Measurements from ENCODE around the gene ADAMTSL1.

ADAMTSL1 gene

DNA sequence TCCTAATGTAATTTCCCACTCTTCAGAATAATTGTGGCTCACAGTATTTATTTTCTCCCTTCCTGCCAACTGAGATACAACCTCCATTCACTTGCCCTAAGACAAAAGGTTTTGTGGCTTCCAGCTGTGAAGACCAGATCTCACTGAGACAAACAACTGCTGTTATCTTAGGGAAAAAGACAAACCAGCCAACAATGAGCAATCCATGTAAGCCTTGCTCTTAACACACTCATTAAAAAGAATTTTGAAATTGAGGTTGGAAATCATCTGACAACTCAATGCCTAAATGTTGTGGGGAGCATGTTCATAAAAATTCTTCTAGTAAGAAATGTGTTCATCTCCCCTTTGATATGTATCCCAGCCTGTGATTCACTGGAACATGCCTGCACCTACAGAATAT, 132.9 kb downstream of the ADAMTSL1 start:
- Histone ChIP-seq H3K36me3 (ENCODE audit: insufficient read depth, low read length) (no peaks in the 10 kb centered on the region), H3K79me2 (ENCODE audit: insufficient read depth, low read length) (no peaks in the 10 kb centered on the region), H3K9ac (ENCODE audit: low read depth, low read length, poor library complexity, severe bottlenecking) (no peak overlapping the region), H3K9me3 (ENCODE audit: insufficient read depth, low read depth, low read length) (no peaks in the 10 kb centered on the region), H3K4me3 (ENCODE audit: low read length, poor library complexity, severe bottlenecking) (no peak overlapping the region), H3K27me3 (ENCODE audit: insufficient read depth, low read length, poor library complexity, severe bottlenecking) (no peaks in the 10 kb centered on the region), H3K4me2 (ENCODE audit: low read depth, low read length, poor library complexity, severe bottlenecking) (no peak overlapping the region), H4K20me1 (ENCODE audit: insufficient read depth, low read length, poor library complexity, severe bottlenecking) (no peaks in the 10 kb centered on the region), H3K9me2 (replicated peaks; ENCODE audit: low read depth, low read length) (no peaks in the 10 kb centered on the region), H3K4me1 (ENCODE audit: insufficient read depth, low read length, poor library complexity, severe bottlenecking) (no peaks in the 10 kb centered on the region), H3F3A (ENCODE audit: low read depth) (no peaks in the 10 kb centered on the region), H2AFZ (ENCODE audit: low read length) (no peak overlapping the region)
- no peak for TF ChIP-seq EZH2phosphoT487 (IDR thresholded peaks at IDR 0.05; ENCODE audit: borderline replicate concordance)

GRCh38 chr9:18608371-18608770, 134.4 kb downstream of the ADAMTSL1 start:
- no peaks in the 10 kb centered on the region for H3K4me1 ChIP-seq (ENCODE audit: insufficient read depth, low read length, poor library complexity, severe bottlenecking)
- no peaks in the 10 kb centered on the region for H3K9me3 ChIP-seq (ENCODE audit: insufficient read depth, low read depth, low read length)
- no peaks in the 10 kb centered on the region for H3K27me3 ChIP-seq (ENCODE audit: insufficient read depth, low read length, poor library complexity, severe bottlenecking)
- no peaks in the 10 kb centered on the region for H3K9me2 ChIP-seq (replicated peaks; ENCODE audit: low read depth, low read length)
- no peaks in the 10 kb centered on the region for H3K79me2 ChIP-seq (ENCODE audit: insufficient read depth, low read length)
- H3F3A ChIP-seq (ENCODE audit: low read depth), result no peaks in the 10 kb centered on the region
- H3K36me3 ChIP-seq (ENCODE audit: insufficient read depth, low read length), result no peaks in the 10 kb centered on the region
- no peak overlapping the region for H3K9ac ChIP-seq (ENCODE audit: low read depth, low read length, poor library complexity, severe bottlenecking)
- no peak overlapping the region for H2AFZ ChIP-seq (ENCODE audit: low read length)
- no peak for TF ChIP-seq EZH2phosphoT487 (IDR thresholded peaks at IDR 0.05; ENCODE audit: borderline replicate concordance)
- TF ChIP-seq, protein P1, sequence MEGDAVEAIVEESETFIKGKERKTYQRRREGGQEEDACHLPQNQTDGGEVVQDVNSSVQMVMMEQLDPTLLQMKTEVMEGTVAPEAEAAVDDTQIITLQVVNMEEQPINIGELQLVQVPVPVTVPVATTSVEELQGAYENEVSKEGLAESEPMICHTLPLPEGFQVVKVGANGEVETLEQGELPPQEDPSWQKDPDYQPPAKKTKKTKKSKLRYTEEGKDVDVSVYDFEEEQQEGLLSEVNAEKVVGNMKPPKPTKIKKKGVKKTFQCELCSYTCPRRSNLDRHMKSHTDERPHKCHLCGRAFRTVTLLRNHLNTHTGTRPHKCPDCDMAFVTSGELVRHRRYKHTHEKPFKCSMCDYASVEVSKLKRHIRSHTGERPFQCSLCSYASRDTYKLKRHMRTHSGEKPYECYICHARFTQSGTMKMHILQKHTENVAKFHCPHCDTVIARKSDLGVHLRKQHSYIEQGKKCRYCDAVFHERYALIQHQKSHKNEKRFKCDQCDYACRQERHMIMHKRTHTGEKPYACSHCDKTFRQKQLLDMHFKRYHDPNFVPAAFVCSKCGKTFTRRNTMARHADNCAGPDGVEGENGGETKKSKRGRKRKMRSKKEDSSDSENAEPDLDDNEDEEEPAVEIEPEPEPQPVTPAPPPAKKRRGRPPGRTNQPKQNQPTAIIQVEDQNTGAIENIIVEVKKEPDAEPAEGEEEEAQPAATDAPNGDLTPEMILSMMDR (conservative IDR thresholded peaks at IDR 0.05; ENCODE audit: low read length), result no peak
- H3K4me2 ChIP-seq (ENCODE audit: low read depth, low read length, poor library complexity, severe bottlenecking), result no peak overlapping the region
- H4K20me1 ChIP-seq (ENCODE audit: insufficient read depth, low read length, poor library complexity, severe bottlenecking), result no peaks in the 10 kb centered on the region
- H3K4me3 ChIP-seq (ENCODE audit: low read length, poor library complexity, severe bottlenecking), result no peak overlapping the region

GRCh38 chr9:18610956-18611355, 137.0 kb downstream of the ADAMTSL1 start:
- H4K20me1 ChIP-seq (ENCODE audit: insufficient read depth, low read length, poor library complexity, severe bottlenecking), result no peaks in the 10 kb centered on the region
- TF ChIP-seq, protein P1 (conservative IDR thresholded peaks at IDR 0.05; ENCODE audit: low read length), result no peak
- no peak for TF ChIP-seq EZH2phosphoT487 (IDR thresholded peaks at IDR 0.05; ENCODE audit: borderline replicate concordance)

DNA sequence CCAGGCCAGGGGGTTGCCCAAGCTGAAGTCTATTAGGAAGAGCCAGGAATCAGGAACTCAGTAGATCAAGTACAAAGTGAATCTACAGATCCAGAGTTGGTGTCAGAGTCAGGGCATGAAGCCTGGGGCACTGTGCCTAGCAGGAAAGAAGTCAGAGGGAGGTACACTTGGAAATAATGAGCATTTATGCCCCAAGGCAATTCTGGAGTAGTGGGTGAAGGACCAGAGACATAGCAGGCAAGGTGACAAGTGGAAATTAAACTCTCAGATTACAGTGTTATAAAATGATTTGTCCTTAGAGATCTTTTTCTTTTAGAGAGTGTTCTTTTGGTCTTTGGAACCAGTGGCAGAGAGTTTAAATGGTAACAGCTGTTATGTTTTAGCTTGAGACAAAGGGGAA, 138.0 kb downstream of the ADAMTSL1 start:
- no peaks in the 10 kb centered on the region for H3K79me2 ChIP-seq (ENCODE audit: insufficient read depth, low read length)
- no peaks in the 10 kb centered on the region for H3K9me3 ChIP-seq (ENCODE audit: insufficient read depth, low read depth, low read length)
- H2AFZ ChIP-seq (ENCODE audit: low read length), result no peak overlapping the region
- H3K4me3 ChIP-seq (ENCODE audit: low read length, poor library complexity, severe bottlenecking), result no peak overlapping the region
- no peaks in the 10 kb centered on the region for H4K20me1 ChIP-seq (ENCODE audit: insufficient read depth, low read length, poor library complexity, severe bottlenecking)
- no peaks in the 10 kb centered on the region for H3F3A ChIP-seq (ENCODE audit: low read depth)
- no peak overlapping the region for H3K9ac ChIP-seq (ENCODE audit: low read depth, low read length, poor library complexity, severe bottlenecking)
- TF ChIP-seq, protein P1 (conservative IDR thresholded peaks at IDR 0.05; ENCODE audit: low read length), result no peak
- no peak for TF ChIP-seq EZH2phosphoT487 (IDR thresholded peaks at IDR 0.05; ENCODE audit: borderline replicate concordance)
- no peak overlapping the region for H3K4me2 ChIP-seq (ENCODE audit: low read depth, low read length, poor library complexity, severe bottlenecking)
- H3K27me3 ChIP-seq (ENCODE audit: insufficient read depth, low read length, poor library complexity, severe bottlenecking), result no peaks in the 10 kb centered on the region
- H3K9me2 ChIP-seq (replicated peaks; ENCODE audit: low read depth, low read length), result no peaks in the 10 kb centered on the region
- H3K36me3 ChIP-seq (ENCODE audit: insufficient read depth, low read length), result no peaks in the 10 kb centered on the region
- H3K4me1 ChIP-seq (ENCODE audit: insufficient read depth, low read length, poor library complexity, severe bottlenecking), result no peaks in the 10 kb centered on the region

More at GRCh38 chr9:18610956-18611355, 137.0 kb downstream of the ADAMTSL1 start:
- Histone ChIP-seq H2AFZ (ENCODE audit: low read length) (no peak overlapping the region), H3K9me3 (ENCODE audit: insufficient read depth, low read depth, low read length) (no peaks in the 10 kb centered on the region), H3K79me2 (ENCODE audit: insufficient read depth, low read length) (no peaks in the 10 kb centered on the region), H3K4me2 (ENCODE audit: low read depth, low read length, poor library complexity, severe bottlenecking) (no peak overlapping the region), H3F3A (ENCODE audit: low read depth) (no peaks in the 10 kb centered on the region), H3K9ac (ENCODE audit: low read depth, low read length, poor library complexity, severe bottlenecking) (no peak overlapping the region), H3K4me1 (ENCODE audit: insufficient read depth, low read length, poor library complexity, severe bottlenecking) (no peaks in the 10 kb centered on the region), H3K36me3 (ENCODE audit: insufficient read depth, low read length) (no peaks in the 10 kb centered on the region), H3K9me2 (replicated peaks; ENCODE audit: low read depth, low read length) (no peaks in the 10 kb centered on the region), H3K4me3 (ENCODE audit: low read length, poor library complexity, severe bottlenecking) (no peak overlapping the region), H3K27me3 (ENCODE audit: insufficient read depth, low read length, poor library complexity, severe bottlenecking) (no peaks in the 10 kb centered on the region)
